Activated T-cell treated with anti-CD3 and anti-CD28 coated beads, Interleukin-2, amount 50 U/mL, for 24 hours (primary cell): ENCODE data around the gene TGFBRAP1.

ENCODE experiments used
- DNase-seq: peaks from one replicate; pipeline ENCODE4 v3.0.0-alpha.2; 2020
- H3K27ac Mint-ChIP-seq: 2 replicates; pipeline ENCODE4 v1.8.0; 2020; ENCODE audit warnings: mild to moderate bottlenecking, mixed read lengths
- H3K27me3 Mint-ChIP-seq: 2 replicates; pipeline ENCODE4 v1.8.0; 2020; ENCODE audit warnings: mixed read lengths
- H3K36me3 Mint-ChIP-seq: 2 replicates; pipeline ENCODE4 v1.8.0; 2020; ENCODE audit warnings: low read depth, mixed read lengths
- H3K4me1 Mint-ChIP-seq: 2 replicates; pipeline ENCODE4 v1.8.0; 2020; ENCODE audit warnings: low read depth, mixed read lengths
- H3K4me3 Mint-ChIP-seq: 2 replicates; pipeline ENCODE4 v1.8.0; 2020; ENCODE audit warnings: mild to moderate bottlenecking, moderate library complexity, mixed read lengths
- H3K9me3 Mint-ChIP-seq: 2 replicates; pipeline ENCODE4 v1.8.0; 2020; ENCODE audit warnings: mixed read lengths

Gene TGFBRAP1

DNA sequence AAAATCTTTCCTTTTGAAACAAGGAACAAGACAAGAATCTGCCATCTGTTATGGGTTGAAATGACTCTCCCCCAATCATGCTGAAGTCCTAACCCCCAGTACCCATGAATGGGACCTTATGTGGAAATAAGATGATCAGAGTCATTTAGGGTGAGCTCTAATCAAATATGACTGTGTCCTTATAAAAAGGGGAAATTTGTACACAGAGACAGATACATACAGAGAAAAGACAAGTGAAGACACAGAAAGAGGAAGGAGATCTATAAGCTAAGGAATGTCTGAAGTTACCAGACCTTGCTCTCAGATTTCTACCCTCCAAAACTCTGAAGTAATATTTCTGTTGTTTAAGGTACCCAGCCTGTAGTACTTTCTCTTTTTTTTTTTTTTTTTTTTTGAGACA is 15.7 kb downstream of the TGFBRAP1 start:
- Mint-ChIP-seq H3K36me3 (peaks cover 20% of the 10 kb centered on the region), H3K4me1 (peaks cover 50% of the 10 kb centered on the region), H3K4me3 (no peak overlapping the region), H3K27me3 (no peaks in the 10 kb centered on the region), H3K9me3 (no peaks in the 10 kb centered on the region), H3K27ac (no peak overlapping the region)
- no peak for DNase-seq

DNA sequence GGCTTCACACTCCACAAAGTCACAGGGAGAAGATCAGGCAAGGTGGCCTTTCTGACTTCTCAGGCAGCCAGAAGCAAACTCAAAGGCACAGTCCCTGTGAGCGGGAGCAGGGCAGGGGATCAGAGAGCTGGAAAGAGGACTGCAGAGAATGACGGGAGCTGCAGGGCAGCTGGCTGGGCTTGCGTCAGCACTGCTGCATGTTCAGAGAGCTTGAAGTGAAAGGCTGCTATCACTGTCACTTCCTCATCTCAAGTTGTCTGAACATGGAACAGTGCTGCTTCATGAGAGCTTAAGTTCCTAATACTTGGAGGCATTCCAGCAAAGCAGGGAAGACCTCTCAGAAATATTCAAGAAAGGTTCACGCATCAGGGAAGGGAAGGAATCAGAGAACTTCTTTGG is 20.4 kb downstream of the TGFBRAP1 start:
- no peak overlapping the region for H3K4me3 Mint-ChIP-seq
- H3K27ac Mint-ChIP-seq = no peak overlapping the region
- peaks cover 37% of the 10 kb centered on the region for H3K4me1 Mint-ChIP-seq
- no peaks in the 10 kb centered on the region for H3K9me3 Mint-ChIP-seq
- peaks cover 55% of the 10 kb centered on the region for H3K36me3 Mint-ChIP-seq
- no peak for DNase-seq
- no peaks in the 10 kb centered on the region for H3K27me3 Mint-ChIP-seq

DNA sequence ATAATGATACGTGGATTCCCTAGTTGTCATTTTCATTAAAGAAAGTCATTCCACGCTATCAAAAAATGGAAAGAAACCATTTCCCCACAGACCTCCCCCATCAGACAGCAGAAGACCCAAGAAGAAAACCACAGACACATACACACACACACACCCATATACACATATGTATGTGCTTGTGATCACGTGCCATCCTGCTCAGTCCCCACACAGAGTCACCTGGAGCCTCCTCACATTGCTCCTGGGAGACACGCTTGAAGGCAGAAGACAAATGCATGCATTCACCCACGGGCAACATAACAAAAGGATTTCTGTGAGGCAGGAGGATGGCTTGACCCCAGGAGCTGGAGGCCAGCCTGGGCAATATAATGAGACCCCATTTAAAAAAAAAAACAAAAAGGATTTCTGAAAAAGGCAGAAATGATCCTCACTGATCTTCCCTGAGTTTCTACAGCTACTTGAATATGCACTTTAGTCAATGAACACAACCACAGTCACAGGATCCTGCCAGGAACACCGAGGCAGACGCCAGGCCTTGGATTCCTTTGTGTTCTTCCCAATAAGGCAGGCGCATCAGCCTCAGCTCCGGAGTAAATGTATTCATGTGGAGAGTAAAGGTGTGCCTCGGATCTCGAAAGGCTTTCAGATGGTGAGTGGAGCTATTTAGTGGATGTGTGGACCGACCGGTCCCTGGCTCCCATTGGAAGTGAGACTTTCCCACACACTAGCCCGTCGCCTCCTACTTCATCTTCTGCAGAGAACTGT is 21.0 kb downstream of the TGFBRAP1 start:
- no peak overlapping the region for H3K27ac Mint-ChIP-seq
- H3K4me1 Mint-ChIP-seq = peaks cover 35% of the 10 kb centered on the region
- no peak for DNase-seq
- H3K27me3 Mint-ChIP-seq = no peaks in the 10 kb centered on the region
- H3K9me3 Mint-ChIP-seq = no peaks in the 10 kb centered on the region
- H3K36me3 Mint-ChIP-seq = peaks cover 57% of the 10 kb centered on the region
- H3K4me3 Mint-ChIP-seq = no peak overlapping the region

DNA sequence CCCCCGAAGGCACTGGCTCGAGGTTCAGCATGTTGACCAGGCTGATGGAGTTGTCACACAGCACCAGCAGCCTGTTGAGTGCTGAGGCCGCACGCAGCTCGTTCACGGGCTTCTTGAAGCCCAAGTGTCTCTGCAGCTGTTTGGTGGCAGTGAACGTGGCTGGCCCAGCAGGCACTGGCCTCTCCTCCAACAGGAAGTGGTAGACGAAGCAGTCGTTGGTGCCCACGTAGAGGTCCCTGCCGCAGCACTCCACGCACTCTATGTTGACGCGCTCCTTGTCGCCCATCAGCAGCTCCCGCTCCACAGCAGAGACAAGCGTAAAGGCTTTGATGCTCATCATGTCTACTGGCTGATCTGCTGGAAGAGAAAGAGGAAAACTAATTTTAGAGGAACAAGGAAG is 21.6 kb downstream of the TGFBRAP1 start:
- no peaks in the 10 kb centered on the region for H3K27me3 Mint-ChIP-seq
- no peak overlapping the region for H3K27ac Mint-ChIP-seq
- H3K36me3 Mint-ChIP-seq = peaks cover 63% of the 10 kb centered on the region
- H3K4me1 Mint-ChIP-seq = peaks cover 37% of the 10 kb centered on the region
- H3K4me3 Mint-ChIP-seq = no peak overlapping the region
- no peak for DNase-seq
- H3K9me3 Mint-ChIP-seq = no peaks in the 10 kb centered on the region

DNA sequence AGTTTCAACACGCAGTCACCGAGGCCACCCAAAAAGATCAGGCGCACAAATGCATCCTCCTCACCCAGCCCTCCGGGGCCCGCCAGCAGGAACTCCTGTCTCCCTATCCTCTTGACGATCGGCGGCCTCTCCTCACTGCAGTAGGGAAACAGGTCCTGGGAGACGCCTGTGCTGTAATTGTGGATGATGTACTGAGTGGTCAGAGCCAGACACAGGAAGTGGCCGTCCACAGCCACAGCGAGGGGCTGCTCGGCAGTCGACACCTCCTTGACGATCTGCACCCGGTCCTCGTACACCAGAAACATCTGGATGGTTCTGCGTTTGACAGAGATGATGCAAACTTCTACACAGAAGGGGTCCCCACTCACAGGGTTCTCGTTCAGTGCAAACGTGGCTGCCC is 22.0 kb downstream of the TGFBRAP1 start:
- no peak overlapping the region for H3K27ac Mint-ChIP-seq
- no peaks in the 10 kb centered on the region for H3K27me3 Mint-ChIP-seq
- no peak for DNase-seq
- no peak overlapping the region for H3K4me3 Mint-ChIP-seq
- no peaks in the 10 kb centered on the region for H3K9me3 Mint-ChIP-seq
- H3K36me3 Mint-ChIP-seq = peaks cover 67% of the 10 kb centered on the region
- H3K4me1 Mint-ChIP-seq = peaks cover 38% of the 10 kb centered on the region

DNA sequence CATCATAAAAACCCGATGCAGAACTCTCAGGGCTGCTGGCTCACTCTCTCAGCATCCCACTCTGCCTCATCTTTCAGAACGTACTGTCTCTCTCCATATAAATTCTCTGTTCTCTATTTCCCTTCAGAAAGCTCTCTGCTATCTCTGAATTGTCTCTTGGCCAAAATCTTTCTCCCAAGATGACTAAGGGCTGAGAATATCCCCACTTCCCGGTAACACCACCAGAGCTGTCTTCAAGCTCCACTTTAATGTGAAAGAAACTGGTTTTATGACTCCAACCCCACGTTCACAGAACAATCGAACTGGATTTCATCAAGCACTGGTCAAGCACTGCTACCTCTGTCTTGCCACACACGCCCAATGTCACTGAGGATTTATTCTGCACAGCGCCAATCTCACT is 22.4 kb downstream of the TGFBRAP1 start:
- Mint-ChIP-seq H3K4me1 (peaks cover 38% of the 10 kb centered on the region), H3K27ac (no peak overlapping the region), H3K4me3 (no peak overlapping the region), H3K36me3 (peaks cover 70% of the 10 kb centered on the region), H3K27me3 (no peaks in the 10 kb centered on the region), H3K9me3 (no peaks in the 10 kb centered on the region)
- DNase-seq = no peak

GRCh38 chr2:105301646-105302045 is 27.9 kb downstream of the TGFBRAP1 start:
- no peaks in the 10 kb centered on the region for H3K27me3 Mint-ChIP-seq
- peaks cover 32% of the 10 kb centered on the region for H3K4me1 Mint-ChIP-seq
- no peak for DNase-seq
- H3K9me3 Mint-ChIP-seq = no peaks in the 10 kb centered on the region
- no peak overlapping the region for H3K27ac Mint-ChIP-seq
- H3K36me3 Mint-ChIP-seq = peaks cover 77% of the 10 kb centered on the region
- H3K4me3 Mint-ChIP-seq = no peak overlapping the region

GRCh38 chr2:105299290-105299689 is 30.2 kb downstream of the TGFBRAP1 start:
- Mint-ChIP-seq H3K27me3 (no peaks in the 10 kb centered on the region), H3K27ac (no peak overlapping the region), H3K4me1 (peaks cover 23% of the 10 kb centered on the region), H3K9me3 (no peaks in the 10 kb centered on the region), H3K36me3 (peaks cover 80% of the 10 kb centered on the region), H3K4me3 (no peak overlapping the region)
- no peak for DNase-seq

DNA sequence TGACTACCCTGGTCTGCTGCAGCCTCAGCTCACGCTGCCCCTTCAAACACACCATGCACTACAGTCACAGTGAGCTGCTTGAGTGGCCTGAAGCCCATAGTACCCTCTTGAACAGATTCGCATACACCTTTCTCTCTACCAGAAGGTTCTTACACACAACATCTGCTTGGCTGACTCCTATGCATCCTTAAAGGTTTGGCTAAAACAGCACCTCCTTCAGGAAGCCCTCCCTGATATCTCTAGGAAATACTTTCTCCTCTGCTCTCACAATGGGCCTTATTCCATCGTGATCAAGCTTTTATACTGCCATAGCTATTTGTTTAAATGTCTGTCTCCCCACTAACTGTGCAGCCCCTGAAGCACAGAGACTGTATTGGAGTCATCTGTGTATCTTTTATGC is 31.5 kb downstream of the TGFBRAP1 start:
- Mint-ChIP-seq H3K4me1 (peaks cover 15% of the 10 kb centered on the region), H3K9me3 (no peaks in the 10 kb centered on the region), H3K36me3 (peaks cover 84% of the 10 kb centered on the region), H3K27ac (no peak overlapping the region), H3K27me3 (no peaks in the 10 kb centered on the region), H3K4me3 (no peak overlapping the region)
- no peak for DNase-seq

DNA sequence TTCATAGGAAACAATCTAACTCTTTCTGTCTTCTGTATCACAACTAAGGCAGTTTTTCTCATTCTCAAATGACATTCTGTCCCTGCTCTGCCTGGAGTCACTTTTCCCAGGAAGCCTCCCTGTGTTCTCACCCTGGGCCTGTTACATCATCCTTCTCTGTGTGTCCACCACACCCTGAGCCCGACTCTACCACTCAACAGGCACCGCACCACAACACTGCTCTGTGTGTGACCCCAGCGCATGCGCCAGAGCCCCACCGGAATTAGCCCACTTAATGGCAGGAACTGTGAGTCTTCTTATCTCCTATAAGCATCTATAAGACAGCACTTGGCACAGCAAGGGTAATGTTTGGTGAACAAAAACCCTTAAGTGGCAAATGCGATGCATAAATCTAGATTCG is 32.3 kb downstream of the TGFBRAP1 start:
- H3K27ac Mint-ChIP-seq = peak overlapping the region; percentile 47
- H3K4me1 Mint-ChIP-seq = peaks cover 8% of the 10 kb centered on the region
- no peak for DNase-seq
- no peak overlapping the region for H3K4me3 Mint-ChIP-seq
- peaks cover 82% of the 10 kb centered on the region for H3K36me3 Mint-ChIP-seq
- H3K9me3 Mint-ChIP-seq = no peaks in the 10 kb centered on the region
- no peaks in the 10 kb centered on the region for H3K27me3 Mint-ChIP-seq

DNA sequence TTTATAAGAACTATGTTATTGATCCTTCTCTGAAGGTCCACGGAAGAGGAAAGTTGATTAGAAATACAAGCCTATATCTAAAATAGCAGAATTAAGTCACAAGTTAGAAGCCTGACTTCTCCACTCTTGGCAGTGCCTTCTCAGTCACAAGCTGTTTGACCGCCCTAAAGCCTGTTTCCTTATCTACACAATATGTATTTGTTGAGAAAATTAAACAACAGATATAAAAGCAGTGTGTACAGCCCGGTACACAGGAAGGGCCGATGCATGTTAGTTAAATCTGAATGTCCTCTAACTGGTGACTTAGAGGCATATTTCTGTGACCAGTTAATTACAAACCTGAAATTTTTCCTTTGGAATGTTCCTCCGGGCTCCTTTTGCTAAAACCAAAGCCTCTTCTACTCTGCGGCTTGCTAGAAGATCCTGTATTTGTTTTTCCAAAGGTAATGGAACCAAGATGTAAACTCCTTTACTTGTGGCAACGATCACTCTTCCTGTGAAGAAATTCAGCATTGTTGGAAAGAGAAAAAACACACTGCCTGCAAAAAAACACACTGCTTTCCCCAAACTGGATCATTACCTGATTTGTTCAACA is 33.4 kb downstream of the TGFBRAP1 start:
- no peaks in the 10 kb centered on the region for H3K9me3 Mint-ChIP-seq
- H3K4me3 Mint-ChIP-seq = no peak overlapping the region
- no peak overlapping the region for H3K27ac Mint-ChIP-seq
- H3K4me1 Mint-ChIP-seq = no peaks in the 10 kb centered on the region
- peaks cover 87% of the 10 kb centered on the region for H3K36me3 Mint-ChIP-seq
- no peaks in the 10 kb centered on the region for H3K27me3 Mint-ChIP-seq
- DNase-seq = no peak

- Mint-ChIP-seq H3K9me3 (no peaks in the 10 kb centered on the region), H3K36me3 (peaks cover 93% of the 10 kb centered on the region), H3K27ac (no peak overlapping the region), H3K27me3 (no peaks in the 10 kb centered on the region), H3K4me3 (no peak overlapping the region), H3K4me1 (no peaks in the 10 kb centered on the region)
- no peak for DNase-seq
These were observed 34.6 kb downstream of the TGFBRAP1 start for GRCh38 chr2:105294844-105295481.

GRCh38 chr2:105294046-105294445 is 35.5 kb downstream of the TGFBRAP1 start:
- peaks cover 94% of the 10 kb centered on the region for H3K36me3 Mint-ChIP-seq
- no peak overlapping the region for H3K4me3 Mint-ChIP-seq
- H3K27ac Mint-ChIP-seq = no peak overlapping the region
- DNase-seq = no peak
- no peaks in the 10 kb centered on the region for H3K27me3 Mint-ChIP-seq
- H3K4me1 Mint-ChIP-seq = no peaks in the 10 kb centered on the region
- H3K9me3 Mint-ChIP-seq = no peaks in the 10 kb centered on the region

GRCh38 chr2:105291981-105292380 is 37.6 kb downstream of the TGFBRAP1 start:
- H3K27ac Mint-ChIP-seq = no peak overlapping the region
- H3K4me3 Mint-ChIP-seq = no peak overlapping the region
- H3K9me3 Mint-ChIP-seq = no peaks in the 10 kb centered on the region
- no peaks in the 10 kb centered on the region for H3K27me3 Mint-ChIP-seq
- no peaks in the 10 kb centered on the region for H3K4me1 Mint-ChIP-seq
- peaks cover 93% of the 10 kb centered on the region for H3K36me3 Mint-ChIP-seq
- DNase-seq = no peak

DNA sequence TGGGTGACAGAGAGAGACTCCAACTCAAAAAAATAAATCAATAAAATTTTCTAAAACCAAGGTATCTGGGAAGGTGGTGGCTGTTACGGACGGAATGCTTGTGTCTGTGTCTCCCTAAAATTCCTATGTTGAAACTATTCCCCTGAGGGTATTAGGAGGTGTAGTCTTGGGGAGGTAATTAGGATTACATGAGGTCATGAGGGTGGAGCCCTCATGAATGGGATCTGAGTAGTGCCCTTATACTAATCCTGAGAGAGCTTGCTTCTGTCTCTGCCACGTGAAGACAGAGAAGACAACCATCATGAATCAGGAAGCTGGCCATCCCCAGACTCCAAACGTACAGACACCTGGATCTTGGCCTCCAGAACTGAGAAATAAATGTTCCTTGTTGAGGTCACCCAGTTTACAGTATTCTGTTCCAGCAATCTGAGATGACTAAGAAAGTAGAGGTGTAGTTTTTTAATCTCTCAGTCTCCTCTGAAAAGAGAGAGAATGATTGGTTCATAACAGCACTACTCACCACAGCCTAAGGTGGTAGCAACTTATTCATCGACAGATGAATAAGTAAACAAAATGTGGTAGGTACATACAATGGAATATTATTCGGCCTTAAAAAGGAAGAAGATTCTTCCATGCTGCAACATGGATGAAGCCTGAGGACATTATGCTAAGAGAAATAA is 38.4 kb downstream of the TGFBRAP1 start:
- DNase-seq = no peak
- Mint-ChIP-seq H3K27me3 (no peaks in the 10 kb centered on the region), H3K27ac (no peak overlapping the region), H3K9me3 (no peaks in the 10 kb centered on the region), H3K4me3 (no peak overlapping the region), H3K36me3 (peaks cover 94% of the 10 kb centered on the region), H3K4me1 (no peaks in the 10 kb centered on the region)
